Neural cell (in vitro differentiated cells): ENCODE data around the gene NCR2.

Experiments used
- EP300 ChIP-seq: fragments of 450-650 bp; conservative IDR thresholded peaks from 2 replicates; pipeline ENCODE4 v1.6.1; 2014; ENCODE audit warnings: antibody characterized with exemption, mild to moderate bottlenecking, moderate library complexity; ENCODE audit not compliant: poor library complexity, severe bottlenecking
- EZH2 ChIP-seq: fragments of 200-600, 300-800 bp; shearing (Covaris generic), sonication (generic); IDR thresholded peaks from 2 replicates; pipeline ENCODE4 v1.6.1; 2014; ENCODE audit warnings: antibody characterized with exemption, low read length, borderline replicate concordance, mild to moderate bottlenecking; ENCODE audit not compliant: insufficient read depth, poor library complexity, severe bottlenecking
- RAD21 ChIP-seq: fragments of 450-650 bp; conservative IDR thresholded peaks from 2 replicates; pipeline ENCODE4 v1.6.1; 2014; ENCODE audit warnings: antibody characterized with exemption, mild to moderate bottlenecking, moderate library complexity
- SMC3 ChIP-seq: fragments of 450-650 bp; conservative IDR thresholded peaks from 2 replicates; pipeline ENCODE4 v1.6.1; 2014; ENCODE audit warnings: antibody characterized with exemption, mild to moderate bottlenecking, moderate library complexity; ENCODE audit not compliant: poor library complexity
- TAF1 ChIP-seq: IDR thresholded peaks from 2 replicates; pipeline ENCODE4 v1.6.1; 2012; ENCODE audit warnings: low read depth
- TF ChIP-seq, protein P1 (sequence below): fragments of 450-650 bp; IDR thresholded peaks from 2 replicates; pipeline ENCODE4 v1.5.1; 2014; ENCODE audit warnings: antibody characterized with exemption, mild to moderate bottlenecking, moderate library complexity; ENCODE audit not compliant: poor library complexity, severe bottlenecking
- TF ChIP-seq, protein P2 (sequence below): IDR thresholded peaks from 2 replicates; pipeline ENCODE4 v1.6.1; 2012; ENCODE audit warnings: borderline replicate concordance

- TF ChIP-seq SMC3 (peak; percentile 68), EZH2 (no peak), TAF1 (peak; percentile 36), EP300 (no peak), RAD21 (no peak)
- TF ChIP-seq, protein P1, sequence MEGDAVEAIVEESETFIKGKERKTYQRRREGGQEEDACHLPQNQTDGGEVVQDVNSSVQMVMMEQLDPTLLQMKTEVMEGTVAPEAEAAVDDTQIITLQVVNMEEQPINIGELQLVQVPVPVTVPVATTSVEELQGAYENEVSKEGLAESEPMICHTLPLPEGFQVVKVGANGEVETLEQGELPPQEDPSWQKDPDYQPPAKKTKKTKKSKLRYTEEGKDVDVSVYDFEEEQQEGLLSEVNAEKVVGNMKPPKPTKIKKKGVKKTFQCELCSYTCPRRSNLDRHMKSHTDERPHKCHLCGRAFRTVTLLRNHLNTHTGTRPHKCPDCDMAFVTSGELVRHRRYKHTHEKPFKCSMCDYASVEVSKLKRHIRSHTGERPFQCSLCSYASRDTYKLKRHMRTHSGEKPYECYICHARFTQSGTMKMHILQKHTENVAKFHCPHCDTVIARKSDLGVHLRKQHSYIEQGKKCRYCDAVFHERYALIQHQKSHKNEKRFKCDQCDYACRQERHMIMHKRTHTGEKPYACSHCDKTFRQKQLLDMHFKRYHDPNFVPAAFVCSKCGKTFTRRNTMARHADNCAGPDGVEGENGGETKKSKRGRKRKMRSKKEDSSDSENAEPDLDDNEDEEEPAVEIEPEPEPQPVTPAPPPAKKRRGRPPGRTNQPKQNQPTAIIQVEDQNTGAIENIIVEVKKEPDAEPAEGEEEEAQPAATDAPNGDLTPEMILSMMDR, result peak; percentile 61
- TF ChIP-seq, protein P2, sequence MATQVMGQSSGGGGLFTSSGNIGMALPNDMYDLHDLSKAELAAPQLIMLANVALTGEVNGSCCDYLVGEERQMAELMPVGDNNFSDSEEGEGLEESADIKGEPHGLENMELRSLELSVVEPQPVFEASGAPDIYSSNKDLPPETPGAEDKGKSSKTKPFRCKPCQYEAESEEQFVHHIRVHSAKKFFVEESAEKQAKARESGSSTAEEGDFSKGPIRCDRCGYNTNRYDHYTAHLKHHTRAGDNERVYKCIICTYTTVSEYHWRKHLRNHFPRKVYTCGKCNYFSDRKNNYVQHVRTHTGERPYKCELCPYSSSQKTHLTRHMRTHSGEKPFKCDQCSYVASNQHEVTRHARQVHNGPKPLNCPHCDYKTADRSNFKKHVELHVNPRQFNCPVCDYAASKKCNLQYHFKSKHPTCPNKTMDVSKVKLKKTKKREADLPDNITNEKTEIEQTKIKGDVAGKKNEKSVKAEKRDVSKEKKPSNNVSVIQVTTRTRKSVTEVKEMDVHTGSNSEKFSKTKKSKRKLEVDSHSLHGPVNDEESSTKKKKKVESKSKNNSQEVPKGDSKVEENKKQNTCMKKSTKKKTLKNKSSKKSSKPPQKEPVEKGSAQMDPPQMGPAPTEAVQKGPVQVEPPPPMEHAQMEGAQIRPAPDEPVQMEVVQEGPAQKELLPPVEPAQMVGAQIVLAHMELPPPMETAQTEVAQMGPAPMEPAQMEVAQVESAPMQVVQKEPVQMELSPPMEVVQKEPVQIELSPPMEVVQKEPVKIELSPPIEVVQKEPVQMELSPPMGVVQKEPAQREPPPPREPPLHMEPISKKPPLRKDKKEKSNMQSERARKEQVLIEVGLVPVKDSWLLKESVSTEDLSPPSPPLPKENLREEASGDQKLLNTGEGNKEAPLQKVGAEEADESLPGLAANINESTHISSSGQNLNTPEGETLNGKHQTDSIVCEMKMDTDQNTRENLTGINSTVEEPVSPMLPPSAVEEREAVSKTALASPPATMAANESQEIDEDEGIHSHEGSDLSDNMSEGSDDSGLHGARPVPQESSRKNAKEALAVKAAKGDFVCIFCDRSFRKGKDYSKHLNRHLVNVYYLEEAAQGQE, result no peak
These were observed 36.1 kb downstream of the NCR2 start for GRCh38 chr6:41371461-41371991.
